ENCODE results near the gene SVOPL.

SVOPL gene

GRCh38 chr7:138700857-138701536, at the start of gene SVOPL:
Gene SVOPL, minus strand, starts transcription at chr7:138701362. Its CDS starts 22,317 bp downstream, at chr7:138679045.
- H3K4me3 ChIP-seq (ENCODE audit: low read depth, low read length) = no peak within 1 kb of the TSS
- TF ChIP-seq CTCF (IDR thresholded peaks at IDR 0.05; ENCODE audit: borderline replicate concordance, insufficient read depth, low read depth, low read length) = no peak

GRCh38 chr7:138750473-138750872, 49.3 kb upstream of the SVOPL start:
- no peak overlapping the region for H3K4me3 ChIP-seq (ENCODE audit: low read depth, low read length)
- TF ChIP-seq CTCF (IDR thresholded peaks at IDR 0.05; ENCODE audit: borderline replicate concordance, insufficient read depth, low read depth, low read length) = no peak

- no peak overlapping the region for H3K4me3 ChIP-seq (ENCODE audit: low read depth, low read length)
- no peak for TF ChIP-seq CTCF (IDR thresholded peaks at IDR 0.05; ENCODE audit: borderline replicate concordance, insufficient read depth, low read depth, low read length)
These were observed 48.8 kb upstream of the SVOPL start for GRCh38 chr7:138749960-138750359.

- no peak overlapping the region for H3K4me3 ChIP-seq (ENCODE audit: low read depth, low read length)
- no peak for TF ChIP-seq CTCF (IDR thresholded peaks at IDR 0.05; ENCODE audit: borderline replicate concordance, insufficient read depth, low read depth, low read length)
These were observed 47.5 kb upstream of the SVOPL start for GRCh38 chr7:138748666-138749065.

GRCh38 chr7:138746073-138746472, 44.9 kb upstream of the SVOPL start:
- no peak for TF ChIP-seq CTCF (IDR thresholded peaks at IDR 0.05; ENCODE audit: borderline replicate concordance, insufficient read depth, low read depth, low read length)
- no peak overlapping the region for H3K4me3 ChIP-seq (ENCODE audit: low read depth, low read length)

GRCh38 chr7:138745189-138745588, 44.0 kb upstream of the SVOPL start:
- H3K4me3 ChIP-seq (ENCODE audit: low read depth, low read length) = no peak overlapping the region
- TF ChIP-seq CTCF (IDR thresholded peaks at IDR 0.05; ENCODE audit: borderline replicate concordance, insufficient read depth, low read depth, low read length) = no peak

GRCh38 chr7:138741453-138741735, 40.2 kb upstream of the SVOPL start:
- no peak for TF ChIP-seq CTCF (IDR thresholded peaks at IDR 0.05; ENCODE audit: borderline replicate concordance, insufficient read depth, low read depth, low read length)
- H3K4me3 ChIP-seq (ENCODE audit: low read depth, low read length) = no peak overlapping the region
